ENCODE data around the gene EFNA5.

The EFNA5 gene

DNA sequence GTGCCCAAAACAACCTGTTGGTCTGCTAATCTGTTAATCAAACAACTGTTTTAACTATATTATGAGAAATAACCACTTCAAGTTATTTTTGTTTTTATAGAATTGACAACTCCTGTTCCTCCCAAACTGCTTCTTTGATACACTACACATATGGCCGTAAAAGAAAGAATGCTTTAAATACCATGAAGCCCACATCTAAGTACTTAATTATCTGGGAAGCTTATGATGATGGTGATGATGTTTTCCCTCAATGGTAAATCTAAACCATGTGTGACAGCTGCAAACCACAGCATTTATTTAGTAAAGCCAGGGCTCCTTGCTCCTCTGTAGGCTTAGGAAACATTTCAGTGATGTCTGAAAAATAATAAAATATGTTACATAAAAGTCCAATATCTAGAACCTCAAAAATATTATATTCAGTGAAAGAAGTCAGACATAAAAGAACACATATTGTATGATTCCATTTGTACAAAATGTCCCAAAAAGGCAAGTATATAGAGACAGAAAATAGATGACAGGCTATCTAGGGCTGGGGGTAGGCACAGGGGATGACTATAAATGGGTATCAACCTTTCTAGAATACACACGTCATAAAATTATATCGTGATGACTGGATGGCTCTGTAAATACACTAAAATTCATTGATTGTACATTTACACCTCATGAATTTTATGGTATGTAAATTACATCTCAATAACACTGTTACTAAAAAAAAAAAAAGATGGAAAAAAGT is 154.1 kb downstream of the EFNA5 start:
- no peak overlapping the region for H3K4me3 Mint-ChIP-seq
- no peak for DNase-seq
- H3K9me3 Mint-ChIP-seq, result no peaks in the 10 kb centered on the region
- H3K4me1 Mint-ChIP-seq (ENCODE audit: low read depth), result peaks cover 3% of the 10 kb centered on the region
- no peak overlapping the region for H3K27ac Mint-ChIP-seq
- H3K36me3 Mint-ChIP-seq (ENCODE audit: low read depth), result no peaks in the 10 kb centered on the region
- H3K27me3 Mint-ChIP-seq, result peaks cover 10% of the 10 kb centered on the region

DNA sequence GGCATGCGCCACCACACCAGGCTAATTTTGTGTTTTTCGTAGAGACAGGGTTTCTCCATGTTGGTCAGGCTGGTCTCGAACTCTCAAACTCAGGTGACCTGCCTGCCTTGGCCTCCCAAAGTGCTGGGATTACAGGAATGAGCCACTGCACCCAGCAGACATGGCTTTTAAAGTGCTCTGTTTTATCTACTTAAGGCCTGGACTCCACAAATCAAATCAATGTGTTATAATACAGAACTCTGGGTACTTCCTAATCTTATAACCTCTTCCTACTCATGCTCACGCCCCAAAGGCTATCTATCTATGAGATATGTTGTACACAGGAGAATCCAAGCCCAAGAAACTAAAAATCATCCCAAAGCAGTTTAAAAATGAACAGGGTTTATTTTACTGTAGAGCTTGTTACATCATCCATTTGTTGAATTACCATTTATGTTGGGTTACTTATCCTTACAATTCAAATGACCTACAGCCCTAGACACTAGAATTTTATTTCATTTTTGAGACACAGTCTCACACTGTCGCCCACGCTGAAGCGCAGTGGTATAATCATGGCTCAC is 155.1 kb downstream of the EFNA5 start:
- peaks cover 3% of the 10 kb centered on the region for H3K4me1 Mint-ChIP-seq (ENCODE audit: low read depth)
- H3K36me3 Mint-ChIP-seq (ENCODE audit: low read depth), result no peaks in the 10 kb centered on the region
- DNase-seq, result no peak
- peaks cover 10% of the 10 kb centered on the region for H3K27me3 Mint-ChIP-seq
- H3K27ac Mint-ChIP-seq, result no peak overlapping the region
- H3K9me3 Mint-ChIP-seq, result no peaks in the 10 kb centered on the region
- no peak overlapping the region for H3K4me3 Mint-ChIP-seq

DNA sequence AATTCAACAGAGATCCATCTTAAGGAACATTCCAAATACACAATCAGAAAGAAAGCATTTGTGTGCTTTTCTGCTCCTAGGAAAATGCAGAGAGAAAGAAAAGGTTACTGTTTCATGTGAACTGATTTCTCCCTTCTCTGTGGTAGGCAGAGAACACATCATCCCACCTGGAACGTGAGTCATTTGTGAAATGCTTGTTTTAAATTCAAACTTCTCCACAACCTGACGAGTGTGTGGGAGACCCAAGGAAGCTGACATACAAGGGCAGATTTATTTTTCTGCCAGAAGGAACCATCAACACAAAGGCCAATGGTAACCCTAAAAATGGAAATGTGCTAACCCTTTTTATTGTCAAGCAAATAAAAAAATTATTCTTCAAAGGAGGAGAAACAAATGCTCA is 156.4 kb downstream of the EFNA5 start:
- Mint-ChIP-seq H3K36me3 (ENCODE audit: low read depth) (no peaks in the 10 kb centered on the region), H3K4me3 (no peak overlapping the region), H3K27me3 (peaks cover 10% of the 10 kb centered on the region), H3K27ac (no peak overlapping the region), H3K9me3 (no peaks in the 10 kb centered on the region), H3K4me1 (ENCODE audit: low read depth) (no peaks in the 10 kb centered on the region)
- DNase-seq, result no peak

DNA sequence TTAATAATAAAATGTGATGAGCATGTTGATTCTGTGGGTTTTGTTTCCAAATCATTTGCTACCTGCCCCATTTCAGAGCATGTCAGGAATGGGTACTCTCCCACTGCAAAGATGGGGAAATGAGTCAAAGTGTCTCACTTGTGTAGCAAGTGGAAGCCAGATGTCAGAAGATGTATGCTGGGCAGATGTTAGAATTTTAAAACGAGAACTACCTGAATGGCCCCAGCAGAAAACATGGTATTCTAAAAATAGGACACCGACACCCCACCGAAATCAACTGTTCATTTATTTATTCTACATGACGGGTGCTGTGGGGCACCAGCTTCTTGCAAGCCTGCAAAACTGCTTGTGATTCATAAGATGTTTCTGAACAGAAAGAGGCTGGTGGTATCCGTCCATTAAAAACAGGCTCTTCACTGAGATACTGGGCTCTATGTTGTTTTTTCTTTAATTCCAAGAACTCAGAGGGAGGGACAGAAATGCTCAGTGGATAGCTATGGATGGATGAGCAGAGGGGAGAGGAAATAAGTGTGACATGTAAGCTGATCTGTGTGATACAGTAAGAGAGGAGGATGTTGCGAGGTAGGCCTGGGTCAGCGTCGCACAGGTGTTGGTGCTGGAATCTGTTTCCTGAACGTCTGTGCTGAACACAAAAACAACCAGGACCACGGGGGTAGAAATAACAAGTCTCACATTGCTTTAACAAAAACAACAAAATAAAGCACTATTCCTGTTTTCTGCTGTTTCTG is 157.2 kb downstream of the EFNA5 start:
- DNase-seq, result no peak
- H3K4me3 Mint-ChIP-seq, result no peak overlapping the region
- no peaks in the 10 kb centered on the region for H3K4me1 Mint-ChIP-seq (ENCODE audit: low read depth)
- H3K9me3 Mint-ChIP-seq, result no peaks in the 10 kb centered on the region
- H3K27ac Mint-ChIP-seq, result no peak overlapping the region
- H3K27me3 Mint-ChIP-seq, result peaks cover 10% of the 10 kb centered on the region
- no peaks in the 10 kb centered on the region for H3K36me3 Mint-ChIP-seq (ENCODE audit: low read depth)

DNA sequence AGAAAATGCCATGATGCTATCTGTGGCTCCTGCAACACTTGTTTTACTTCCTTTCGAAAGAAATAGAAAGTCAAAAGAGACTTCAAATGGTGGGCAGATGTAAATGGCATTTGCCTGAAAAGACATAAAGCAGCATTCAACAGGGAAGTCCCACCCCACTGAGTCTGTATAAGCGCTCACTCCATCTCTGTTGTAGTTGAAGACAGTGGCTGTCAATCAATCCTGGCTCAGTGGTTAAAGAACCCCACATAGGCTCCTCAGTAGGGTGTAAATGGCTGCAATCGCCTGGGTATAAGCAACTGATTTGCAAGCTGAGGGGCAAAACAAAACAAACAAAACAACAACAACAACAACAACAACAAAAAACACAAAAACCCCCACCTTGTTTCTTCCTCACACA is 158.7 kb downstream of the EFNA5 start:
- no peak for DNase-seq
- Mint-ChIP-seq H3K27me3 (peaks cover 10% of the 10 kb centered on the region), H3K4me3 (no peak overlapping the region), H3K36me3 (ENCODE audit: low read depth) (no peaks in the 10 kb centered on the region), H3K27ac (no peak overlapping the region), H3K4me1 (ENCODE audit: low read depth) (no peaks in the 10 kb centered on the region), H3K9me3 (no peaks in the 10 kb centered on the region)

DNA sequence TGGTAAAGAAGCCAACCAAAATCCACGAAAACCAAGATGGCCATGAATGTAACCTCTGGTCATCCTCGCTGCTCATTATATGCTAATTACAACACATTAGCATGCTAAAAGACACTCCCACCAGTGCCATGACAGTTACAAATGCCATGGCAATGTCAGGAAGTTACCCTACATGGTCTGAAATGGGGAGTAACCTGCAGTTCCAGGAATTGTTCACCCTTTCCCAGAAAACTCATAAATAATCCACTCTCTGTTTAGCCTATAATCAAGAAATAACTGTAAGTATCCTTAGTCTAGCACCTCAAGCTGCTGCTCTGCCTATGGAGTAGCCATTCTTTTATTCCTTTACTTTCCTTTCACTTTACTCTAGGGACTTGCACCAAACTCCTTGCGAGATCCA is 160.6 kb downstream of the EFNA5 start:
- H3K27me3 Mint-ChIP-seq, result peaks cover 14% of the 10 kb centered on the region
- H3K4me1 Mint-ChIP-seq (ENCODE audit: low read depth), result no peaks in the 10 kb centered on the region
- no peak for DNase-seq
- no peaks in the 10 kb centered on the region for H3K9me3 Mint-ChIP-seq
- H3K36me3 Mint-ChIP-seq (ENCODE audit: low read depth), result no peaks in the 10 kb centered on the region
- H3K4me3 Mint-ChIP-seq, result no peak overlapping the region
- H3K27ac Mint-ChIP-seq, result no peak overlapping the region

DNA sequence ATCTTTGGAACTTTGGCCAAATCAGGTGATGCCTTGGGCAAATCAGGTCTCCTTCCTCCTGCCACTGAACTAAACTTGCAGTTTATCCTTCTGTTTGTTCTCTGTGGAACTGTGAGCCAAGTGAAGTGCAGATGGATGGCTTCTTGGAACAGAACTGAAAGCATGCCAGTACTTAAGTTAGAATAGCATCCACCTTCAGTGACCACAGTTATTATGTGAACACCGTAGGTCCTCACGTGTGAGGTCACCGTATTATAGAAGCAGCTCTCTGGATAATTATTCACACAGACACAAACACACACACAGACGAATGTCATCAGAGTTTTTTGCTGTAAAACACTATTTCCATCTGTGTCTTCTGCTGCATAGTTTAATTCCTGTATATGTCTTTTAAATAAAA is 162.6 kb downstream of the EFNA5 start:
- no peaks in the 10 kb centered on the region for H3K36me3 Mint-ChIP-seq (ENCODE audit: low read depth)
- H3K27ac Mint-ChIP-seq, result no peak overlapping the region
- no peaks in the 10 kb centered on the region for H3K4me1 Mint-ChIP-seq (ENCODE audit: low read depth)

DNA sequence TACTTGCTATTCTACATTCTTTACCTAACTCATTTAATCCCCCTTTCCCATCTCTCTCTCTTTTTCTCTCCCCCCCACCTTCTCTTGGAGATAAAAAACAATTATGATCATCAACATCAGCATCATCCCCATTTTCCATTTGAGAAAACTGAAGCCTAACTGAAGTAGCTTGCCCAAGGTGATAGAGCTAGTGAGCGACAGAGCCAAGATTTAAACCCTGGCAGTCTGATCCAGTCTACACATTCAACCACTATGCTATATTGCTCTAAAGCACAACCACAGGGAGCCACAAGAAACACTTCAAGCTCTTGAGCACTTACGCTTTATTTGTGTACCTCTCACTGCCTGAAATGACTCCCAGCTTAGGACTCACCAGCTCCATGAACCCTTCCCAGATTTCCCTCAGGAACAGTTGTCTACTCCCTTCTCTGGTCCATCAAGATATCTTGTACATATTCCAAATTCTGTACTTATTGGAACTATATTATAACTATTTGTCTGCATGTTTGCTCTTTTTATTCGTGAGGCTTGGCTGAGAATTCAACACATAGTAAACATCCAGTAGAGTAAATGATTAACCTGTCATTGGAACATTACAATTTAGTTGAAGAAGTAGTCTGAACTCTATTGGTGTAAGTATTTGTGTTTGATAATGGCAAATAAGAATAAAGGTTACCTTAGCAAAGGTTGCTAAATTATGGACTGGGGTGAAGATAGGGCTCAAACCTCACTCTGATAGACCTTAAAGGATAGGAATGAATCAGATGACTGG is 164.8 kb downstream of the EFNA5 start:
- Mint-ChIP-seq H3K4me3 (no peak overlapping the region), H3K9me3 (no peaks in the 10 kb centered on the region), H3K36me3 (ENCODE audit: low read depth) (no peaks in the 10 kb centered on the region), H3K27ac (no peak overlapping the region), H3K4me1 (ENCODE audit: low read depth) (peaks cover 8% of the 10 kb centered on the region), H3K27me3 (peaks cover 20% of the 10 kb centered on the region)
- no peak for DNase-seq

More for the DNA sequence above, 162.6 kb downstream of the EFNA5 start:
- Mint-ChIP-seq H3K4me3 (no peak overlapping the region), H3K27me3 (peaks cover 10% of the 10 kb centered on the region), H3K9me3 (no peaks in the 10 kb centered on the region)
- no peak for DNase-seq

DNA sequence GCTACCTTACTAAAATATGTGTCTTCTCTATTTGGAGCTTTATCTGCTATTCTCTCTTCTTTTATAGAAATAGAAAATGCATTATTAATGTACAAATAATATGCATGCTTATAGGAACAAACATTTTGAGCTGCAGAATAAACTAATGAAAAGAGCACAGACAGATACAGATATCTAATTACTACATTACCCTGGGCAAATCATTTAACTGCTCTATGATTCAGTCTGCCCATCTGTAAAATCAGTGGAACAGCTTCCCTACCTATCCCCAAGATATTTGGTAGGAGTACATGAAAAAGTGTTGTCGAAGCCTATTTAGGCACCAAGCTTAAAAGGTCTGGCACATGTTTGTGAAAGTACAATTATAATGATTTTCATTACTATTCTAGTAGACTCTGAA is 166.3 kb downstream of the EFNA5 start:
- H3K4me1 Mint-ChIP-seq (ENCODE audit: low read depth), result peaks cover 8% of the 10 kb centered on the region
- no peak overlapping the region for H3K4me3 Mint-ChIP-seq
- peaks cover 20% of the 10 kb centered on the region for H3K27me3 Mint-ChIP-seq
- no peak for DNase-seq
- no peak overlapping the region for H3K27ac Mint-ChIP-seq
- H3K9me3 Mint-ChIP-seq, result no peaks in the 10 kb centered on the region
- H3K36me3 Mint-ChIP-seq (ENCODE audit: low read depth), result no peaks in the 10 kb centered on the region

DNA sequence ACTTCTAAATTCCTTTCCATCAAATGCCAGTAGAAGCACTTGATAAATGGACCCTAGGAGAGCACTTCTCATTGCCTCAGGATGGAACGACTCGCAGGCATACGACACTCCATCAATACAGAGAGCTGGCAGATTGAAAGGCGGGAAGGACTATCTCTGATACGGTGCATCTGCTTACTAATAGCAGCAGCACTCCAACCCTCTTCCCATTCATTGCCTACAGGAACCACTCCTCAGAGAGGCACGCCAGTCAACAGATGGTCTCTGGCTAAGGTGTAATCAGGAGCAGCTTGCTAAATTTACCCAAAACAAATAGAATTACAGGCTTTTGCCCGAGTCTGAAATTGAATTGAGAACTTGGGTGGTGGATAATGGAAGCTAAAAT is 168.1 kb downstream of the EFNA5 start:
- no peaks in the 10 kb centered on the region for H3K9me3 Mint-ChIP-seq
- no peaks in the 10 kb centered on the region for H3K36me3 Mint-ChIP-seq (ENCODE audit: low read depth)
- no peak overlapping the region for H3K27ac Mint-ChIP-seq
- H3K27me3 Mint-ChIP-seq, result peaks cover 20% of the 10 kb centered on the region
- no peak for DNase-seq
- peaks cover 8% of the 10 kb centered on the region for H3K4me1 Mint-ChIP-seq (ENCODE audit: low read depth)
- H3K4me3 Mint-ChIP-seq, result no peak overlapping the region

DNA sequence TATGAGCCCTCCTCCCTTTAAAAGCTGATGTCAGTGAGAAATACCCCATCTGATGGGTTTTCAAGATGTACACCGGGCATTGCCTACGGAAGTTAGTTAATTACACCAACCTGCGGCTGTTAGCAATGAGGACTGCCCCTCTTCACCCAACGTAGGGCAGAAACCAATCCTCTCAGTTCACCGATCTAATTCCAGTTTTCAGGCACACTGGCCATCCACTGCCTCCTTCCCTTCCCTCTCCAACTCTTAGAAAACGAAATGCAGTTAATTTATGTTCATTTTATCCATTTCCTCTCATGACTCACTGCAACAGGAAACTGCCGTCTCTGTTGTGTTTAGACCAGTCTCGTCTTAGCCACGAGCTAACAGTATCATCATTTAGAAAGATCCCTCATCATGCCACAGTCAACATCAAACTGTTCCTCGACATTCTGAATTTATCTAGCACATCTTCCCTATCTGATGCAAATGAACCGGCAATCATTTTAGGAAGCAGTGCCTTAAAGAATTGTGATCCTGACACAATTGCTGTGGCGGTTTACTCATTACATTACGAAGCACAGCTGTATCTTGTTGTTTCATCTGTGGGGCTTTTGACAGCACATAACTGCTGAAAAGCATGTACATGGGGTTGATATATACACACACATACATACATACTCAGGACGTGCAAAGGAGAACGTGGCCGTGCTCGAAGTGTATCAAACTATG is 168.6 kb downstream of the EFNA5 start:
- H3K4me1 Mint-ChIP-seq (ENCODE audit: low read depth), result peaks cover 8% of the 10 kb centered on the region
- H3K4me3 Mint-ChIP-seq, result no peak overlapping the region
- peaks cover 20% of the 10 kb centered on the region for H3K27me3 Mint-ChIP-seq
- no peaks in the 10 kb centered on the region for H3K36me3 Mint-ChIP-seq (ENCODE audit: low read depth)
- H3K9me3 Mint-ChIP-seq, result no peaks in the 10 kb centered on the region
- no peak overlapping the region for H3K27ac Mint-ChIP-seq
- DNase-seq, result no peak

DNA sequence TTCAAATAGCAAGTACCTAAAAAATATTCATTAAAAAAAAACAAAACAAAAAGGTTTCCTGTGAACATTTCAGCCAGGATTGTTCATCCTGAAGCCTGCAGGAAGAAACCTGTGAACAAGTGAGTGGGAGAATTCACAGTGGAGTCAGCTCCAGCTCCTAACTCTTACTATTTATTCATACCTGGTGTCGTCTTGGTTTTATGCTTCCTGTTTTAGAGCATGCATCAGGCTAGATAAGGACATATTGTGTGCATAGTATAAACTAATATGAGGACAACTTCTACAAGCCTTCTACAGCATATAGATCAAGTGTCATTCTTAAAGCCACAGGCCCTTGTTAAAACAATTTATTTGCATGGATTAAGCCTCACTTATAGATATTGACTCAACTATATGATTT is 169.9 kb downstream of the EFNA5 start:
- Mint-ChIP-seq H3K9me3 (no peaks in the 10 kb centered on the region), H3K36me3 (ENCODE audit: low read depth) (no peaks in the 10 kb centered on the region), H3K4me1 (ENCODE audit: low read depth) (peaks cover 8% of the 10 kb centered on the region), H3K4me3 (no peak overlapping the region), H3K27ac (no peak overlapping the region), H3K27me3 (peaks cover 20% of the 10 kb centered on the region)
- no peak for DNase-seq

DNA sequence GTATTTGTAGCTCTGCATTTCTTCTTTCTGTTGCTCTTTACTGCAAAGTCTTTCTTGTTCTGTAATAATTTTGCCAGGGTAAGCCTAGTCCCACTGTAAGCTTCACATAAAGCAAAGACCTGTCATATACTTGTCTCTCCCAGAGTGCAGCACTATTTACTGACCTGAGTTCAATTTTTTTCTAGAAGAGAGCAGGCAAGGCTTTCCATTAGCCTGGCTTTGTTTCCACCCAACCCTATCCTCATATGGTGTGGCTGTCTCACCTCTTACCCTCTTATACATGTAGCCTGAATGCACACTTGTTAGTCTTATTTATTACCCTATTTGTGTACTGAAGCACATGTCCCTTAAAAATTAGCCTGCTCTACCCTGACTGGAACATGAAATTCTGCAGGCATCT is 170.4 kb downstream of the EFNA5 start:
- Mint-ChIP-seq H3K9me3 (no peaks in the 10 kb centered on the region), H3K4me3 (no peak overlapping the region), H3K36me3 (ENCODE audit: low read depth) (no peaks in the 10 kb centered on the region), H3K4me1 (ENCODE audit: low read depth) (peaks cover 8% of the 10 kb centered on the region), H3K27me3 (peaks cover 19% of the 10 kb centered on the region), H3K27ac (no peak overlapping the region)
- DNase-seq, result no peak

DNA sequence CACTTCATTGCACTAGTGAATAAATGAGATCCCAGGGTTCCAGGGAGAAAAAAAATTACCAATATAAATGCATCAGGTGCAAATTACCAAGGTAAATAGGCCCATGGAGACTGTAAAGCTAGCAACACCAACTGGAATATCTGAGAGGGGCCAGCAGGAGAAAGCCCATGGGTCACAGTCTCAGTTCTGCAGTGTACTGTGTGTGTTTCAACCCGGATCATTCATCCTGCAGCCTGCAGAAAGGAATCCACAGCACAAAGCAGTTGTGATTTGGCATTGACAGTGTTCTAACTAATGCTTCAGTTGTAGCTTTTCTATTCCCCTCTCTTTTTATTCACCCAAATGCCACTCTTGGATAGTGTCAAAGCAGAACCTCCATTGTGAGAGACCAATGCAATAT is 171.0 kb downstream of the EFNA5 start:
- Mint-ChIP-seq H3K27ac (no peak overlapping the region), H3K9me3 (no peaks in the 10 kb centered on the region), H3K4me3 (no peak overlapping the region), H3K36me3 (ENCODE audit: low read depth) (no peaks in the 10 kb centered on the region), H3K4me1 (ENCODE audit: low read depth) (peaks cover 8% of the 10 kb centered on the region), H3K27me3 (peaks cover 17% of the 10 kb centered on the region)
- DNase-seq, result no peak
